GM10248 (cell line): Measurements from ENCODE around the gene PLEKHM3.

Experiments
- CTCF ChIA-PET: fragments of 300-600 bp; sonication (Branson Sonifier 250); formaldehyde crosslinking; extraction: SDS; loops from one replicate; lab custom pipeline; 2021; ENCODE audit warnings: antibody characterized with exemption; lab: Yijun Ruan, JAX
- POLR2A ChIA-PET: fragments of 350-650 bp; sonication (Branson Sonifier 250); formaldehyde crosslinking; extraction: SDS; loops from one replicate; lab custom pipeline; 2020; ENCODE audit warnings: antibody characterized with exemption; lab: Yijun Ruan, JAX
- DNase-seq: peaks from one replicate; pipeline ENCODE4 v3.0.0; 2012; ENCODE audit errors: extremely low spot score
- TF ChIP-seq, protein P1 (sequence below): IDR thresholded peaks from 2 replicates; pipeline ENCODE4 v1.5.1; 2012; ENCODE audit warnings: mild to moderate bottlenecking, low read depth; ENCODE audit errors: extremely low read depth, missing control alignments, control extremely low read depth

The PLEKHM3 gene

DNA sequence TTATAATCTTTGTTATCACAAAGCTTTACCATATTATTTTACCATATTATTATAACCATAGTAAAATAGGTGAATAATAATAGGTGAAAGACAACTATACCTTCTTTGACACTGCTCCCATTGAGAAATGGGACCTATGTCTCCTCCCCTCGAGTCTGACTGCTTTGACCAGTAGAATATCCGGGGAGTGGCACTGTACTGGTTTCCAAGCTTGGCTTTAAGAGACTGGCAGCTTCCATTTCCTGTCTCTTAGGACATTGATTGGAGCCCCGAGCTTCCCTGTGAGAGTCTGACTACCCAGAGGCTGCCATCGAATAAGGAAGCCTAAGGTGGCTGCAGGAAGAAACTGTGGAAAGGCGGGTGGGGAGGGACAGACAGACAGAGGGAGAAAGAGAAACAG is 40.1 kb upstream of the PLEKHM3 start:
- CTCF ChIA-PET: interaction anchor here (1.2 to 2.3 kb wide), 3 partner anchors 14 to 322 kb away, joined by 3 to 9 read pairs (median 4); no protein-coding TSS in a partner anchor
- TF ChIP-seq, protein P1, sequence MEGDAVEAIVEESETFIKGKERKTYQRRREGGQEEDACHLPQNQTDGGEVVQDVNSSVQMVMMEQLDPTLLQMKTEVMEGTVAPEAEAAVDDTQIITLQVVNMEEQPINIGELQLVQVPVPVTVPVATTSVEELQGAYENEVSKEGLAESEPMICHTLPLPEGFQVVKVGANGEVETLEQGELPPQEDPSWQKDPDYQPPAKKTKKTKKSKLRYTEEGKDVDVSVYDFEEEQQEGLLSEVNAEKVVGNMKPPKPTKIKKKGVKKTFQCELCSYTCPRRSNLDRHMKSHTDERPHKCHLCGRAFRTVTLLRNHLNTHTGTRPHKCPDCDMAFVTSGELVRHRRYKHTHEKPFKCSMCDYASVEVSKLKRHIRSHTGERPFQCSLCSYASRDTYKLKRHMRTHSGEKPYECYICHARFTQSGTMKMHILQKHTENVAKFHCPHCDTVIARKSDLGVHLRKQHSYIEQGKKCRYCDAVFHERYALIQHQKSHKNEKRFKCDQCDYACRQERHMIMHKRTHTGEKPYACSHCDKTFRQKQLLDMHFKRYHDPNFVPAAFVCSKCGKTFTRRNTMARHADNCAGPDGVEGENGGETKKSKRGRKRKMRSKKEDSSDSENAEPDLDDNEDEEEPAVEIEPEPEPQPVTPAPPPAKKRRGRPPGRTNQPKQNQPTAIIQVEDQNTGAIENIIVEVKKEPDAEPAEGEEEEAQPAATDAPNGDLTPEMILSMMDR: no peak
- no peak for DNase-seq
- POLR2A ChIA-PET: no interaction called here

DNA sequence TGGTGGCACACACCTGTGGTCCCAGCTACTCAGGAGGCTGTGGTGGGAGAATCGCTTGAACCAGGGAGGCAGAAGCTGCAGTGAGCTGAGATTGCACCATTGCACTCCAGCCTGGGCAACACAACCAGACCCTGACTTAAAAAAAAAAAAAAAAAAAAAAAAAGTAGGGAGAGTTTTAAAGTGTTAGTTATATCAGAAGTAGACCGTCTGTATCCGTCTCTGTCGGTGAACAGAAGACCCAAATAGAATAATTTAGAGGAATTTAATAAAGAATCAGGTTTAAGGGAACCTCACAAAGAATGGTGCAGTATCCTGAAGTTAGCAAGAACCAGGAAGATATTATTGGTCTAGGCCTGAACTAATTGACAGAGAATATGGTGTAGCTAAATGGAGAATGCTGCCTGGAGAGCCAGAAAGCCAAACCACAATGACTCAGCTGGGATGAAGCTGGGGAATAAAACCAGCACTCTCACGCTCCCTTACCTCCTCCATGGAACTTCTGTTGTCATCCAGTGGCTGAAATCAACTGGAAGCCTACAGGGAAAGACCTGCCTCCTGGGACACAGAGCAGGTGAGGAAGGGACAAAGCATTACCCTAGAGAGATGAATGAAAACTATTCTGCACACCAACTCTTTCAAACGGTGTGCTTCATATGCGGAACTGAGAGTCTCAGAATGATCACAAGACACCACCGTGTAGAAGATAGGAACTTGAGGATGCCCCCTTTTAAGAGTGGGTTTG is 39.1 kb upstream of the PLEKHM3 start:
- DNase-seq: peak; percentile 38
- ChIA-PET CTCF (interaction anchor here (1.3 to 3.2 kb wide), 5 partner anchors 9 to 318 kb away, joined by 3 to 20 read pairs (median 9); no protein-coding TSS in a partner anchor), POLR2A (no interaction called here)
- TF ChIP-seq, protein P1: no peak

DNA sequence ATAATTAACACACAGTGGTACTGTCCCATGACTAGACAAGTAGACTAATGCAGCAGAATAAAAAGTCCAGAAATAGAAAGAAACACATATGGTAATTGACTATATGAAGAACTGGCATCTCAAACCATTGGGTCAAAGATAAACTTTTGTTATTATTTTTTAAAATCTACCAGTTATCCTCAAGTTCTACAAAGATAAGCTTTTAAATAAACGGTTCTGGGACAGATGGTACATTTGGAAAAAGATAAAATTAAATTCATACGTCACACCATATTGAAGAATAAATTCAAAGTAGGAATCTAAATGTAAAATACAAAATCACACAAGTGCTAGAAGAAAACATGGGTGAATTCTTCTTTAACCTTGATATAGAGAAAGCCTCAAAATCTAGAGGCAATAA is 37.6 kb upstream of the PLEKHM3 start:
- no peak for DNase-seq
- TF ChIP-seq, protein P1: no peak
- ChIA-PET POLR2A (no interaction called here), CTCF (interaction anchor here (1.0 to 3.2 kb wide), 5 partner anchors 9 to 317 kb away, joined by 3 to 20 read pairs (median 4); no protein-coding TSS in a partner anchor)

DNA sequence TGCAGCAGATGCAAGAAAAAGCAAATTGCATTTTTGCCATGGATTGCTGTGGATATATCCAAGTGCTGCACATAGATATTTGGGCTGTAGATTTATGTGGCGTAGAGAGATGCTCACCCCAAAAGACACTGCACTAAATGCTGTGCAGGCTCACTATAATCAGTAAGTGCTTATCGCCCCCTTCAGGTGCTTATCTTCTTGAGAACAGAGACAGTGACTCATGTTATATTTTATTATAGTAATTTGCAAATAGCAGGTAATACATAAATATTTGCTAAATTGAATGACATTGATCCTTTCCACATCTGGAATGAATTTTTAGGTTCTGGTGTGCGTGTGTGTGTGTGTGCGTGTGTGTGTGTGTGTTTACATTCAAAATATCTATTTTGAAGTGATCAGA is 36.8 kb upstream of the PLEKHM3 start:
- DNase-seq: no peak
- TF ChIP-seq, protein P1: peak; percentile 32
- CTCF ChIA-PET: interaction anchor here (1.0 to 3.2 kb wide), 2 partner anchors 10 to 21 kb away, joined by 3 to 20 read pairs; no protein-coding TSS in a partner anchor
- POLR2A ChIA-PET: no interaction called here

DNA sequence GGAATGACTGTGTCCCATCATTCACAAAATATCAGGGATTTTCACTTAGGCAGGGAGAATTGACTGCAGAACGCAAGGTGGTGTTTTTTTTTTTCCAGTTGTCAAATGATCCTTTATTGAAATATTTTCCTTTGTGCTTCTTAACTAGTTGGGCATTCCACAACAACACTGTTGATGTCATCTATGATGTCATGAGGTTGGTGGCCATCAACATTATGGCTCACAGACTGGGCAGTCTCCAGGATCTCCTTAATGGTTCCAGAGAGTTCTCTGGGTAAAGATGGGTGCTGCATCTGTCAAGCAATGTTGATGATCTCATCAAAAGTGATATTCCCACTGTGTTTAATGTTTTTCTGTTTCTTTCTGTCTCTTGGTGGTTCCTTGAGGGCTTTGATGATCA is 31.8 kb upstream of the PLEKHM3 start:
- TF ChIP-seq, protein P1: no peak
- ChIA-PET POLR2A (no interaction called here), CTCF (interaction anchor here (1.0 to 1.4 kb wide), 3 partner anchors 10 to 17 kb away, joined by 3 to 4 read pairs (median 3); no protein-coding TSS in a partner anchor)

DNA sequence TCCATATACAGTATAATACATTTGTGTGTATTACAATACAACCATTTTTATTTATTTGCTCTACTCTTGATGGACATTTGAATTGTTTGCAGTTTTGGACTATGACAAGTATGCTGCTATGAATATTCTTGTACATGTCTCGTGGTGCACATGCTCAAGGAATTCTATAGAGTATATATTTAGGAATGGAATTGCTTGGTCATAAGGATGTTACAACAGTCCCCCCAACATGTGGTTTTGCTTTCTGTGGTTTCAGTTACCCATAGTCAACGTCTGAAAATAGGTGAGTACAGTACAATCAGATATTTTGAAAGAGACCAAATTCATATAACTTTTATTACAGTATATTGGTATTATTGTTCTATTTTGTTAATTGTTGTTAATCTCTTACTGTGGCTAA is 24.1 kb upstream of the PLEKHM3 start:
- no peak for DNase-seq
- TF ChIP-seq, protein P1: no peak
- POLR2A ChIA-PET: no interaction called here
- CTCF ChIA-PET: interaction anchor here (2.0 to 2.2 kb wide), 2 partner anchors 9 to 304 kb away, joined by 6 to 11 read pairs; no protein-coding TSS in a partner anchor

More for the DNA sequence above, 31.8 kb upstream of the PLEKHM3 start:
- no peak for DNase-seq
